Activated CD8-positive, alpha-beta memory T cell treated with anti-CD3 and anti-CD28 coated beads, Interleukin-2, amount 50 U/mL, for 24 hours (primary cell): ENCODE data around the gene PCTP.

ENCODE experiments used
- DNase-seq: peaks from one replicate; pipeline ENCODE4 v3.0.0-alpha.2; 2020; ENCODE audit errors: extremely low read depth

Gene PCTP

DNA sequence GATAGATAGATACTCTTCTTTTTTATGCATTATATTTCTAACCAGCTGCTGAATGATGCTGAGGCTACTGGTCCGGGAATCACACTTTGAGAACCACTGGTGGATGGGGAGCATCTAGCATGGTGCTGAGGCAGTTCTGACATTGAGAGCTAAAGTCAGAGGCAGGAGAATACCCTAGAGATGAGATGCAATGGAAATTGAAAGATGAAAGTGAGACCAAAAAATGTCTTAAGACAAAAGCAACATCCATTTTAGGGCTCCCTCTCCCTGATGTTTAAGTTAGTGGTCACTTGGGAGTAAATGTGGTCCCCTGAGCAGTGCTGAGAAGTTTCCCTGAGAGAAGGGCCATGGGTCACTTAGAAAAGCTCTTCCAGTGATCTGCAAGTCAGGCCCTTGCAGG, 6.8 kb downstream of the PCTP start:
- DNase-seq: no peak

DNA sequence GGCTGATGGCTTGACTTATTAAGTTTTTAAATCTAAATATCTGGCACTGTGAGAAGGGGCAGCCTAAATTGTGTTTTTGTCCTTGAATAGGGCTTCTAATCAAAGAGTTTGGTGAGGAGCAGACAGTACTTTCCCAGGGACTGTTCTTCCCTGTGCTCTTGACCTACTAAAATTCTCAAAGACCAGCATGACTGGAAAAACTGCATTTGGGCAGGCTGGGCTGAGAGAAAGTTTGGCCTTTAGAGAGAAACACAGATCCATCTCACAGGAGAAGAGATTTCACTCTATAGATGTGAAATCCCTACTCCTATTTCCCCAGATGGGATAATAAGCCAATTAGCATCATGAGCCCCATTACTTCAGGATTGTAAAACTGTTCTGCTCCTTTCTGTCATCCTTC, 7.3 kb downstream of the PCTP start:
- DNase-seq: no peak

GRCh38 chr17:55760643-55761355, 9.9 kb downstream of the PCTP start:
- no peak for DNase-seq

DNA sequence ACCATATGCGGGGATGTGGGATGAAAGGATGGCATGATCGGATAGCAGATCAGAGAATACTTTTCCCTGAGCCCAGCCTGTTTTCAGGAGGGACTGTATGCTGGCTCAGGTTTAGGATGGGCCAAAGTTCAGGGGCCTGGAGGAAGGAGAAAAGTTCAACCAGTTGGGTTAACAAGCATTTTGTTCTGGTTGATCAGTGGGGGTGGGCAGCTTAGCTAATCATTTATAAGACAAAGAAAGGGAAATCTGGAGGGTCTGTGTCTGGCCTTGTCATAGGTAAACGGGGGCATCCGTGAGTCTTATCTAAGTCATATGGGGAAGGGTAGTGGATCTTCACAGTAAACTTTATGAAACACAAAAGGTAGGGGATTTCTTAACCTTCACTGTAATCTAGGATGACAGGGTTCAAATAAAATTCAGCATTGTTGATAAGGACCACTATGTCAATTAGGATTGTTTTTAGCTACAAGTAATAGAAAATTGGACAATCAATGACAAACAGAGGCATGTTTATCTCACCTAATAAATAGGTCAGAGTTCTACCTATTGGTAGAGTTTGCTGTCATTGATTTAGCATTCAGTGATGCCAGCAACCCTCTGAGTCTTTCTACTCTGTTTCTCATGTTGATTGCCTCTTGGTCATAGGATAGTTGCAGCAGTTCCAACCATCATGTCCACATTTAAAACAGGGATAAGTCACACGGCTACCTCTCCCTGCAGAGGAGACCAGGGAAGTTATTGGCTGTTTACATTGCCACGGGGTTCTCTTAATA, 11.4 kb downstream of the PCTP start:
- no peak for DNase-seq

DNA sequence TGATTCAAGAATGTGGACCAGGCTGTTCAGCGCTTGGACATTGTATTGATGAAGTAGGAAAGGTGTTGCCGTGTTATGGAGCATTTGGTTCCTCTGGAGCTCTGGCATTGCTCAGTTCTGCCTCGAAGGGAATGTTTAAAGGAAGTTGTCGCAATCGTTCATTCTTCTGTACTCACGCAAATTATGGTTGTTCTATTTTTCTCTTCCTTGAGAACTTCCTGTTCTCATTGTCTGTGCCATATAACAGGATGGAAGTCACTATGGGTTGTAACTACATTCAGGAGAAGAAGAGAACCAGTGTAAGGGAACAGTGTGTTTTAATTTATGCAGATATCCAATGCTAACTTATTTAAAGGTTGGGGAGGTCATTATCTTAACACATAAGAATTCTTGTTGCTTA, 13.0 kb downstream of the PCTP start:
- no peak for DNase-seq

GRCh38 chr17:55764610-55765009, 13.8 kb downstream of the PCTP start:
- no peak for DNase-seq

- no peak for DNase-seq
Observed at GRCh38 chr17:55765472-55765871, 14.6 kb downstream of the PCTP start.

GRCh38 chr17:55768936-55769624, 18.2 kb downstream of the PCTP start:
- DNase-seq: no peak

- DNase-seq: no peak
Observed at GRCh38 chr17:55769625-55770000, 18.8 kb downstream of the PCTP start.

GRCh38 chr17:55770196-55770870, 19.5 kb downstream of the PCTP start:
- DNase-seq: no peak

- no peak for DNase-seq
Observed at GRCh38 chr17:55772086-55772485, 21.2 kb downstream of the PCTP start.

- no peak for DNase-seq
Observed at GRCh38 chr17:55773671-55774070, 22.8 kb downstream of the PCTP start.

DNA sequence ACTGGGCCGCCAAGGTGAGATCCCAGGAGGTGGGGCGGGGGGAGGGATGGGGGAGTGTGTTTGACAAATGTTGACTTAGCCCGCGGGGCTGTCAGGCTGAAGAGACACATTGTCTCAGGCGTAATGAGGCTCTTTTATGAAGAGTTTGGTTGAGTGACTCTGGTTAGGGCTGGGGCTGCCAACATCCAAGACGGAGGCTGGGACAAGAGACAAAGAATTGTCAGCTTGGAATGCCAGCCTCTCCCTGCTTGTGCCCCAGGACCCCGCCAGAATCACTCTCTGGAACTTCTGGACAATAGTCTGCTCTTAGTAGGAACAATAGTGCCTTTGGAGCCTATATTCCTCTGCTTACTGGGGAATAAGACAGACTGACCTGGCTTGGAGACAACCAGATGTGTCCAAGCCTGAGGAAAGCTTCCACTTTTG, 24.0 kb downstream of the PCTP start:
- DNase-seq: no peak

GRCh38 chr17:55776271-55776670, 25.4 kb downstream of the PCTP start:
- DNase-seq: no peak

DNA sequence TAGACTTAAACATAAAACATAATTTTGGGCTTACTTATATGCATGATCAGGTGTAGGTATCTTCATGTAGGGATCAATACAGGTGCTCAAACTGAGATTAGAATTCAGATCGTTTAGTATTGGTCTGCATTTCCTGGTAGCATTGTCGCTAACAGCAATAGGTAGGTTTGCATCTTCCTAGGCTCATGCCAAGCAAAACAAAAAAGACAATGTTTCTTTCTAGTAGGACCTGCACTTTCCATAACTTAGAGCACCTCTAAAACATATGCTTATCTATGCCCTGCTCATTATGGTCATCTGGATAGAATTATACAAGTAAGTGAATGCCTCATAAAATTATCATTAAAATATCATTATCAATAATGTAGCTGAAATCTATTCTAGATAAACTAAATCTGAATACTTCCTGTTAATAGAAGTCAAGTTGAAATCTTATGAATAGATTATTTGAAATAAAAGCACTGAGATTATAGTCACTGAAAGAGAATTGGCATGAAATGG, 26.7 kb downstream of the PCTP start:
- no peak for DNase-seq

GRCh38 chr17:55778389-55779118, 27.7 kb downstream of the PCTP start:
- DNase-seq: no peak

- no peak for DNase-seq
Observed at GRCh38 chr17:55783684-55784245, 32.9 kb downstream of the PCTP start.

- DNase-seq: no peak
Observed at GRCh38 chr17:55784666-55785065, 33.8 kb downstream of the PCTP start.

DNA sequence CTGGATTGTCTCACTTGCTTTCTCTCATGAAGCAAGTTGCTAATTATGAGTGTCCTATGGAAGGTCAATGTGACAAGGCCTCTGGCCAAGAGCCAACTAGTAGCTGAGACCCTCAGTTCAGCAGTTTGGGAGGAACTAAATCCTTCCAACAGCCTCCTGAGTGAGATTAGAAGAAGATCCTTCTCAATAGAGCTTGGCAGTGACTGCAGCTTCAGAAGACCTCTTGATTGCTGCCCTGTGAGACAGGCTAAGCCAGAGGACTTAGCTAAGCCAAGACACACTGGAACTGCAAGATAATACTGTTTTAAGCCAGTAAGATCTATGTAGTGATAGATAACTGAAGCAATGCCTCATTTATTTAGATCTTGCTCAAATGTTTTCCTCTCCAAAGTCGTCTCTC, 34.3 kb downstream of the PCTP start:
- DNase-seq: no peak

- DNase-seq: no peak
Observed at GRCh38 chr17:55793272-55793671, 42.4 kb downstream of the PCTP start.
